Adrenal gland (tissue), 12 donors: ENCODE measurements around the gene SON. TPM values are rescaled to one million over a fixed set of nuclear protein-coding genes. Genes with fewer than 3 reads are reported as not detected.

ENCODE experiments used
- DNase-seq, 7 donors: peaks; one replicate each; pipeline ENCODE4 v3.0.0-alpha.2; 2019 to 2020
- H3K27ac ChIP-seq, 5 donors: fragments of 200-600 bp; sonication (generic) in 4 of 5; 1 replicate in 3 of 5; 2 replicates in 2 of 5; pipeline versions ENCODE4 v1.5.1 to v1.8.0; 2016 to 2020; ENCODE audit warnings: mild to moderate bottlenecking in 1 of 5
- H3K27me3 ChIP-seq: fragments of 200-600 bp; 2 replicates; pipeline ENCODE4 v1.8.0; 2021
- H3K36me3 ChIP-seq, 2 donors: fragments of 200-600 bp; replicated peaks in 1 of 2; 1 replicate in 1 of 2; 2 replicates in 1 of 2; pipeline versions ENCODE4 v1.5.1 to v1.8.0; 2018 to 2022
- H3K4me1 ChIP-seq, 2 donors: fragments of 200-600 bp; replicated peaks in 1 of 2; 1 replicate in 1 of 2; 2 replicates in 1 of 2; pipeline versions ENCODE4 v1.5.1 to v1.8.0; 2018 to 2021
- H3K4me3 ChIP-seq, 4 donors: fragments of 200-600 bp; sonication (generic) in 3 of 4; one replicate each; pipeline ENCODE4 v1.5.1; 2016 to 2018
- H3K9me3 ChIP-seq, 3 donors: fragments of 200-600 bp; sonication (generic) in 1 of 3; replicated peaks in 1 of 3; 1 replicate in 2 of 3; 2 replicates in 1 of 3; pipeline versions ENCODE4 v1.5.1 to v1.8.0; 2016 to 2021
- CTCF ChIP-seq, 6 experiments: fragments of 450-650 bp in 4 of 6; fragments of 200-600 bp in 2 of 6; sonication (generic) in 1 of 6; IDR thresholded peaks; 1 replicate in 5 of 6; 2 replicates in 1 of 6; pipeline versions ENCODE4 v1.5.1 to v1.8.0; 2016 to 2021; ENCODE audit warnings: antibody characterized with exemption in 6 of 6, mild to moderate bottlenecking in 2 of 6, moderate library complexity in 1 of 6
- POLR2A ChIP-seq, 2 donors: fragments of 450-650 bp; IDR thresholded peaks; one replicate each; pipeline ENCODE4 v1.6.1; 2017; ENCODE audit warnings: antibody characterized with exemption in 2 of 2, mild to moderate bottlenecking in 2 of 2, moderate library complexity in 1 of 2
- WGBS, 4 donors: extraction: QIAGEN DNeasy Blood & Tissue Kit in 2 of 4; methylation state at CpG; one replicate each; pipeline versions ENCODE4 v1.1.5 to v1.1.7; 2013 to 2017; 5-methylcytosine and 5-hydroxymethylcytosine counted together
- intact Hi-C, 2 donors: fragments of 100-400 bp; cut with DNase I; formaldehyde crosslinking; loops; one replicate each; pipeline versions ENCODE4 v1.14.1 to v1.15.0; 2022 to 2023
- polyA plus RNA-seq, 3 donors: library from polyadenylated mRNA; stranded (reverse); fragments of 200-250 nt in 2 of 3; fragments of 350-450 nt in 1 of 3; fragmentation: Illumina TruSeq in 1 of 3; extraction: RNeasy Lipid Tissue Mini Kit (QIAGEN cat#74804) in 1 of 3; gene quantifications; one replicate each; pipeline ENCODE4 v1.2.3, GENCODE V29; 2013 to 2014
- total RNA-seq, 9 donors: library from RNA; depleted of rRNA in 4 of 9; stranded (reverse); fragments of >200 nt in 4 of 9; fragments of 120-200 nt in 1 of 9; fragmentation: NEBNext Ultra II Directional in 1 of 9; extraction: Animal tissue kit (Norgen Biotek cat#: 25700) in 1 of 9; gene quantifications; one replicate each; pipeline versions ENCODE4 v1.1.0 to v1.2.4, GENCODE V29; 2013 to 2023
- donor health status: healthy with polysubstance abuse.
- donor health status: Bipolar disorder and iron deficiency.
- donor health status: DM: yes; HTN: yes; CAD: no.
- donor health status: DM: no; HTN: no; CAD: no.
- donor health status: DM: no; HTN: no; CAD: no.
- donor health status: DM: yes; HTN: yes; CAD: no.

SON gene
- total and polyA plus RNA-seq, 12 donors: 128 to 386 (median 229) TPM

- TF ChIP-seq POLR2A (IDR thresholded peaks at IDR 0.05) (no peak), CTCF (IDR thresholded peaks at IDR 0.05) (no peak)
- no peak overlapping the region for H3K27ac ChIP-seq
- H3K9me3 ChIP-seq: no peaks in the 10 kb centered on the region
- no peak for DNase-seq
- no peaks in the 10 kb centered on the region for H3K27me3 ChIP-seq
- H3K4me3 ChIP-seq: no peak overlapping the region
- peaks cover 0 to 42% of the 10 kb centered on the region in 2 donors for H3K36me3 ChIP-seq
- intact Hi-C loops: no loop called here
- no peaks in the 10 kb centered on the region for H3K4me1 ChIP-seq
- 69 to 85% (median 76%) methylated on average over 1 of the region's 1 CpG for WGBS, 4 donors
These were observed 19.9 kb upstream of the SON start for GRCh38 chr21:33522953-33523349.

DNA sequence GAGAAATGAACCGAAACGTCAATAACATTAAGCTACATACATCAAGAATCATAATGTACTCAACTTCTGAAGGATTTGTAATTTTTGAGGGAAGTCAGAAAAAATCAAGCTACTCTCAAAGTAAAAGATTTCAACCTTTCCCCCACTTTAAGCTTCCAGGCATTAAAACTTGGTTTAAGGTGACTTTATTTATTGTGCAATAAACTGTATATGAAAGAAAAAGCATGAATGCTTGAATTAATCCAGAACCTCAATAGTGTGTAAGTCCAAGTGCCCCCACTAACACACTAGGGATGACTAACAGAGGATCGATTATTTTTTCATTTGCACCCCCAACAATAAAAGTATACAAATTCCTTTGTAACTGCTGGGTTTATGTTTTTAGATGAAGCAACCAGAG lies 11.8 kb upstream of the SON start:
- TF ChIP-seq POLR2A (IDR thresholded peaks at IDR 0.05) (no peak), CTCF (IDR thresholded peaks at IDR 0.05) (no peak)
- 86 to 90% (median 88%) methylated on average over 3 of the region's 3 CpGs for WGBS, 4 donors
- no peak overlapping the region for H3K4me3 ChIP-seq
- no peaks in the 10 kb centered on the region for H3K4me1 ChIP-seq
- intact Hi-C loops: no loop called here
- peaks cover 0 to 85% of the 10 kb centered on the region in 2 donors for H3K36me3 ChIP-seq
- H3K9me3 ChIP-seq: no peaks in the 10 kb centered on the region
- H3K27ac ChIP-seq: no peak overlapping the region
- DNase-seq: no peak
- H3K27me3 ChIP-seq: no peaks in the 10 kb centered on the region

DNA sequence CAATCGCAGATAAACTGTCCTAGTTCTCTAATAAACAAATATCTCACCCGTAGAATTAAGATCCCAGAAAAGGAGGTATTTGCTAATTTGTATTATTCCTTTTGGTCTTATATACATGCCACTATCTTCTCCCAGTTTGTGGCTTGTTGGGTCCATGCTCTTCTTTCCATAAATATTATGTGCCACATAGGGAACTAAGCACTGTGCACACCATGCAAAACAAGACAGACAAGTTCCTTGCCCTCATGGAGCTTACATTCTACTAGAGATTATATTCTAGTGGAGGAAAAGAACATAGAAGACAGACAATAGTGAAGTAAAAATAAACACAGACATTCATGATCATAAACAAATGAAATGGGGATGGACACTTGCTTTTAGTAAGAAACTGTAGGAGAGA lies 5.6 kb upstream of the SON start:
- 83 to 100% (median 93%) methylated on average over 1 to 2 of the region's 2 CpGs for WGBS, 4 donors
- no peak overlapping the region for H3K4me3 ChIP-seq
- H3K36me3 ChIP-seq: peaks cover 0 to 57% of the 10 kb centered on the region in 2 donors
- DNase-seq: no peak
- no peaks in the 10 kb centered on the region for H3K27me3 ChIP-seq
- peaks cover 16 to 17% of the 10 kb centered on the region in 2 donors for H3K4me1 ChIP-seq
- intact Hi-C loops: no loop called here
- no peak for TF ChIP-seq POLR2A (IDR thresholded peaks at IDR 0.05)
- TF ChIP-seq CTCF (IDR thresholded peaks at IDR 0.05): no peak
- H3K27ac ChIP-seq: no peak overlapping the region
- H3K9me3 ChIP-seq: no peaks in the 10 kb centered on the region

DNA sequence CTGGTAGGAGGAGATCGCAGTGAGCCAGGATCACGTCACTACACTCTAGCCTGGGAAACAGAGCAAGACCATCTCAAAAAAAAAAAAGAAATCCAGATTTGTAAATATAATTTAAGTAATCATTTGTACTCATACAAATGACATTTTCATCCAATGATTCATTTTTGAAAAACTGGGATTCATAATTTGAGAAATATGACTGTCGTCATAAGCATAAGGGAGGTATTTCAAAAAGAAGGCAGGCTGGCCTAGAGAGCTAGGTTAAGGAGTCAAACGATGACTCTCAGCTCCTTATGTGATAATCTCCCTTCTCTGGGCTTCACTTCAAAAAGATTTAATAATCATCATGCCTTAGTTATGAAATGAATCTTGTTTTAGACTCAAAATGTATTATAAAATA lies 3.2 kb upstream of the SON start:
- peaks cover 0 to 33% of the 10 kb centered on the region in 2 donors for H3K36me3 ChIP-seq
- intact Hi-C loops: no loop called here
- TF ChIP-seq POLR2A (IDR thresholded peaks at IDR 0.05) (no peak), CTCF (IDR thresholded peaks at IDR 0.05) (no peak)
- H3K4me3 ChIP-seq: no peak overlapping the region
- no peak overlapping the region for H3K27ac ChIP-seq
- 68 to 73% (median 70%) methylated on average over 4 of the region's 4 CpGs for WGBS, 4 donors
- H3K27me3 ChIP-seq: no peaks in the 10 kb centered on the region
- H3K4me1 ChIP-seq: peaks cover 18 to 19% of the 10 kb centered on the region in 2 donors
- no peaks in the 10 kb centered on the region for H3K9me3 ChIP-seq
- no peak for DNase-seq
